ENCODE results near the gene S100A16.
"Not testable (repeated sequence)": the region's sequence is repeated elsewhere in the genome, so short reads cannot be mapped to it uniquely, and the experiment has no call there.

Gene S100A16

DNA sequence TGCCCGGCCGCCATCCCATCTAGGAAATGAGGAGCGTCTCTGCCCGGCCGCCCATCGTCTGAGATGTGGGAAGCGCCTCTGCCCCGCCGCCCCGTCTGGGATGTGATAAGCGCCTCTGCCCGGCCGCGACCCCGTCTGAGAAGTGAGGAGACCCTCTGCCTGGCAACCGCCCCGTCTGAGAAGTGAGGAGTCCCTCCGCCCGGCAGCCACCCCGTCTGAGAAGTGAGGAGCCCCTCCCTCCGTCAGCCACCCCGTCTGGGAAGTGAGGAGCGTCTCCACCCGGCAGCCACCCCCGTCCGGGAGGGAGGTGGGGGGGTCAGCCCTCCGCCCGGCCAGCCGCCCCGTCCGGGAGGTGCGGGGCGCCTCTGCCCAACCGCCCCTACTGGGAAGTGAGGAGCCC lies 30.1 kb downstream of the S100A16 start:
- not testable (repeated sequence) for DNase-seq

DNA sequence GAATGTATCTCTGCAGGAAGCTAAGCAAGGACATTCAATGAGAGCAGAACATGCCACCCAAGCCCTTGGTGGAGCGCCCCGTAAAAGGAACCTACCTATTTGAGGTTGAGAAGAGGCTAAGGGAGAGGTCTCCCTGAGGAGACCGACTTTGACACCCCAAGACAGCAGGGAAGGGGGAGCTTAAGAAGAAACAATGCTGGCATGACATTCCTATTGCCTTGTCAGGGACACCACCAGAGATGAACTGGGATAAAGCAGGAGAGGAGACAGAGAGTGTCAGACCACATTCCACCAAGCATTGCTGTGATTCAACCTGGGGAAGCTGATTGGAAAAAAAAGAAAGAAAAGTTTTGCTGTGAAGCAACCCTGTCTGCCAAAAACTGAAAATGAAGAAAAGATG lies 34.0 kb downstream of the S100A16 start:
- DNase-seq, result no peak

DNA sequence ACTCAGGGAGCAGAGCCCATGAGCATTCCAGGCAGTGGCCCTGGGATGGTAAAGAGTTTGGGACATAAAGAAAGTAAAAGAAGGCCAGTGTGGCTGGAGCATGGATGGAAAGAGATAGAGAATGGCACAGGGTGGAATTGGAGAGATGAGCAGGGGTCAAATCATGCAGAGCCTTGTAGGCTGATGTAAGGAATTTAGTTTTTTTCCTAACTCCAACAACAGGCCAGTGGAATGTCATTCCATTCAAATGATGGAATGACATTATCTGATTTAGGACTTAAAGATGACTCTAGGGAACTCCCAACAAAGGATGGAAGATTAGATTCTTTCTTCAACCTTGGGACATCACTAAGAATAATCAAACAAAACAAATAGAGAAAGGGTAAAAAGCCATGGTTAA lies 34.4 kb downstream of the S100A16 start:
- no peak for DNase-seq

GRCh38 chr1:153577624-153578051 lies 35.3 kb downstream of the S100A16 start:
- no peak for DNase-seq

GRCh38 chr1:153577138-153577537 lies 35.8 kb downstream of the S100A16 start:
- DNase-seq, result no peak

GRCh38 chr1:153575497-153575896 lies 37.4 kb downstream of the S100A16 start:
- not testable (repeated sequence) for DNase-seq

GRCh38 chr1:153575081-153575491 lies 37.9 kb downstream of the S100A16 start:
- DNase-seq, result not testable (repeated sequence)

- DNase-seq, result no peak
Observed at GRCh38 chr1:153573351-153573750, 39.6 kb downstream of the S100A16 start.

DNA sequence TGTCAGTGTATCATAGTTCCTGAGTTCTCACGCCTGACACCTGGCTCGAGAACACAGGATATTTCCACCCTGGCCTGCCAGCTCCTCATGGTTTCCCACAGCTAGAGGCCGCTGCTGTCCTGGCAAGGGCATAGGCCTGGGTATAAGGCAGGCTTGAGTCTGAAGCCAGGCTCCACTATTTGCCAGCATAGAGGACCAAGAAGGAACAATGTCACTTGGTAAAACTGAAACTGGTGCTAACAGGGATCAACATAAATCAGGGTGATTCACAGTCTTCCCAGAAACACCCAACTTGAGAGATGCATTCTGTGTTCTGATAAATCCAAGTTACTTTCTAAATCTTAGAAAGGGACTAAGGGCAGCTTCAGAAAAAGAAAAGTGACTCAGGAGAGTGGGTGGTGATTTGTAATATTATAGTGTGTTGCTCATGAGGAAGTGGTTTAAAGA lies 40.3 kb downstream of the S100A16 start:
- peak; percentile 61 for DNase-seq

DNA sequence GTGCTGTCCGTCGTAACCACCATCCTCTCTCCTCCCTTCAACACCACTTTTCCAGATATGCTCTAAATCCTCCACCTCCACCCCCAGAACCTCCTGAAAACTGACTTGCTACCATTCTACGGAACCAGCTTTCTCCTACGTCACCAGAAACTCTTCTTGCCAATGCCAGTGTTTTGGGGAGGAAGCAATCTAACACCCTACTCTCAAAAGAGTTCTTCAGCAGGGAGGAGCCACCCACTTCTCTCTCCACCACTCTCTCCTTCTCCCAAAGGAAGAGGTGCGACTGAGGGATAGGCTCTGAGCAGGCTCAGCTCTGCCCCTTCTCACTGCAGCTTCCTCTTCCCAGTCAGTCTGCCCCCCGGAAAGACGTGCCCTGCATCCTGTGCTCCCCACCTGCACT lies 41.2 kb downstream of the S100A16 start:
- DNase-seq, result no peak

DNA sequence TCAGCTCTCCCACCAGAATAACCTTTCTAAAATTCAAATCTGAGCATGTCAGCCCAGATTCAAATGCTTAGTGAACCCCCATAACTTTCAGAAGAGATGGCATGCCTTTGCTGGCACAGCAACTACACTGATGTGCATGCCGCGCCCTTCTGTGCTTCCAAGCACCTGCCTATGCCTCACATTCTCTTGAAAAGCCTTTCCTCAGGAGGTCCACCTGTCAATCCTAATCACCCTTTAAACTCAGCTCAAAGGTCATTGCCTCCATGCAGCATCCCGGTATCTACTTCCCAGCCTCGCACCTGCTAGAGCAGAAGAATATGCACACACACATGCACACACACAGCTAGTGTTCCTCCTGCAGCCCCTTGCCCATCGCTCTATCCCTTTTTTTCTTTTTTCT lies 42.1 kb downstream of the S100A16 start:
- DNase-seq, result no peak

DNA sequence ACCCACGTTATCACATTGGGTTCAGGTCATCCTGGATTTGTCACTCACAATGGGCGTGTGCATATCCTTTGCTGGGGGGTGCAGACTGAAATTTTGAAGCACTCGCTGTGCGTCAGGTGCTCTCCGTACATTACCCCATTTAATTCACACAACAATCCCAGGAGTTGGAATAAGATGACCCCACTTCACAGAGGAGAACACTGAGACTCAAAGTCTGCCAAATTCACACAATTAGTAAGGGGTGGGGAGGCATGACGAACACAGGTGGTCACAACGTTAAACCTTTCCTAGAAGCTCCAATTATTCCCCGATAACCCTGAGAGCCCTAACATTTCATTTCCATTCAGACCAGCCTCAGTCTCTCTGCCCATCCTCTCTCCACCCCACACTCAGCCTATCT lies 43.5 kb downstream of the S100A16 start:
- DNase-seq, result no peak

GRCh38 chr1:153568367-153569099 lies 44.4 kb downstream of the S100A16 start:
- DNase-seq, result peak; percentile 85

DNA sequence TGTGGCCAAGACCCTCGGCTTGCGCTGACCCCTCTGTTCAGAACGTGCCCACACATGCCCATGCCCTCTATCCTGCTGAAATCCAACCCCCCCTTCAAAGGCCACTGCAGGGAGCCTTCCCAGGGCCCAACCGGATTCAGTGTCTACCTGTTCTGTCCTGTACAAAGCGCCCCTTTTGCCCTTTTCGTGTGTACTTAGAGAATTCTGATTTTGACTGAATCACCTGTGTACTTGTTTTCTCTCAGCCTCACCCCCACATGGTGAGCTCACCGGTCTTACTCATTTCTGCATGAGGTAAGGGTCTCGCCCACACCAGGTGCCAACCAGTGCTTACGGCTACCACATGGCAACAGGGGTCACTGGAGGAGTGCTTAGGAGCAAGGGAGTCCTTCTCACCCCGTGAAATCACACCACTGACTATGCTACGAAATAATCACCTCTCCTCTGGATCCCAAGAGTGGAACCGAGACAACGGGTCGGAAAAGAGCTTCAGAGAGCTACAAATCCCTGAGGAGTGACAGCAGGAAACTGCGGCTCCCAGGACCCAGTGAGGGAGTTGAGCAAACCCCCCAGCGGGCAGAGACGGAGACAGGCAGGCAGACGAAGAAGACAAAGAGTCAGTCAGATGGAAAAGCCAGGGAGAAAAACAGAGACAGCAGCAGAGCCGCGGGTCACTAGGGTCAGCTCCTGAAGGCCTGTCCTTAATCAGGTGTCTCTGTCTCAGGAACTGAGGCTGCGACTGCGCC lies 45.1 kb downstream of the S100A16 start:
- DNase-seq, result no peak

DNA sequence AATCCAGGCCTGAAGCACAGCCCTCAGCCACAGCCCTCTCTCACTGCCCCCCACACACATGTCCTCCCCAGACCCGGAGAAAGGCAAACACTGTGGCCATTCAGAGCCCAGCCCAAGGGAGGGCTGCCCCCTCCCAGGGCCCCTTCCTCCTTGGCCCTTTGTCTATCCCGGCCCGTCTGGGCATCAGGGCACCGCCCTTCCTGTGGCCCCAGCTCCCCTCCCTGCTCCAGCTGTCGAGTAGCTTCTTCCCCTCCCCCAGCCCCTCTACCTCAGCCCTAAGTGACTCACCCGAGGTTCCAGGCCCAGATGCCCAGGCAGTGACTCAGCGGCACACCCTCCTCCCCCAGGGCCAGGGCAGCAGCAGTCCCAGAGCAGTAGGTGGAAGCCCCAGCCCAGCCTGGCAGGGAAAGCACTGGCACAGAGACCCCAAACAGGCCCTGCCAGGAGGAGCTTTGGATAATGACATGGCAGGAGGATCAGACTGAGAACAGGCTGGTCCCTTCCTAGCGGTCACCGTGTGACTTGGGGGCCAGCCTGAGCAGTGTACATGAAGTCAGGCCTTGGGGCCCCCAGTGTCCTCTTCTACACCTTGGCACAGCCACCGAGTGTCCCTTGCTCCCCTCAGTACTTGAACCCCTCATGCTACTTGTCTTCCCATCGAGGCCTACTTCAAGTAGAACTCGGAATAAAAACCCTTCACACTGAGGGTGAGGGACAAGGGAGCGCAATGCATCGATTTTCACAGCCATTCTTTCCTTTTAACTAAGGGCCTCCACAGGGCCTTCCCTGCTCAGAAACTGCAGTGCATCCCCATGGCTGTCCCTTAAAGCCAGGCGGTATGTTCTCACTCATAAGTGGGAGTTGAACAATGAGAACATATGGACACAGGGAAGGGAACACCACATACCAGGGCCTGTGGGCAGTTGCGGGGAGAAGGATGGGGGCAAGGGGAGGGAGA lies 46.2 kb downstream of the S100A16 start:
- DNase-seq, result peak; percentile 82

- peak; percentile 27 for DNase-seq
Observed at GRCh38 chr1:153565529-153566374, 47.2 kb downstream of the S100A16 start, which contains the start of gene S100A2. Gene S100A2 (minus strand): TSS chr1:153565844. CDS start chr1:153563877, 1,967 bp downstream.

- DNase-seq, result no peak
Observed at GRCh38 chr1:153563991-153564390, 48.9 kb downstream of the S100A16 start.

- no peak for DNase-seq
Observed at GRCh38 chr1:153563483-153563901, 49.4 kb downstream of the S100A16 start.

DNA sequence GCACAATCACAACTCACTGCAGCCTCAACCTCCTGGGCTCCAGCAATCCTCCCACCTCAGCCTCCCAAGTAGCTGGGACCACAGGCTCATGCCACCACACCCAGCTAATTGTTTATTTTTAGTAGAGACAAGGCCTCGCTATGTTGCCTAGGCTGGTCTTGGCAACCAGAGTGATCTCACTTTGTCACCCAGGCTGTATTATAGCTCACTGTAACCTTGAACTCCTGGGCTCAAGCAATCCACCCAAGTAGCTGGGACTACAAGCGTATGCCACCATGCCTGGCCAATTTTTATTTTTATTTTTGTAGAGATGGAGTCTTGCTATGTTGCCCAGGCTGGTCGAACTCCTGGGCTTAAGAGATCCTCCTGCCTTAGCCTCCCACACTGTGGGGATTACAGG lies 50.9 kb downstream of the S100A16 start:
- DNase-seq, result not testable (repeated sequence)

GRCh38 chr1:153561466-153561985 lies 51.4 kb downstream of the S100A16 start:
- no peak for DNase-seq

- DNase-seq, result no peak
Observed at GRCh38 chr1:153560771-153561465, 52.0 kb downstream of the S100A16 start.

Data from CD4-positive, alpha-beta T cell treated with Interleukin-17A for 1 hour (primary cell).